HG02852 (cell line): ENCODE measurements around the gene EDNRB.
"Not testable (repeated sequence)": the region's sequence is repeated elsewhere in the genome, so short reads cannot be mapped to it uniquely, and the experiment has no call there.

Source experiments
- ATAC-seq: cut with Tn5 transposase; IDR thresholded peaks from one replicate; pipeline ENCODE4 v1.9.1; 2021; ENCODE audit warnings: mild to moderate bottlenecking, moderate library complexity; ENCODE audit not compliant: unreplicated experiment

EDNRB gene

DNA sequence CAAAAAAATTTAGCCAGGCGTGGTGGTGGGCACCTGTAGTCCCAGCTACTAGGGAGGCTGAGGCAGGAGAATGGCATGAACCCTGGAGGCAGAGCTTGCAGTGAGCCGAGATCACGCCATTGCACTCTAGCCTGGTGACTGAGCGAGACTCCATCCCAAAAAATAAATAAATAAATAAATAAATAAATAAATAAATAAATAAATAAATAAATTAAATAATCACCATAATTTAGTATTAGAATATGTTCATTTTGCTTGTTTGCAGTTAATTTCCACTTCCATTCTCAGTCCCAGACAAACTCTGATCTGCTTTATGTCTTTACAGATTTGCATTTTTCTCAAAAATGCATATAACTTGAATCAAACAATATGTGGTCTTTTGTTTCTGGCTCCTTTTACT, 70.6 kb downstream of the EDNRB start:
- ATAC-seq = not testable (repeated sequence)

DNA sequence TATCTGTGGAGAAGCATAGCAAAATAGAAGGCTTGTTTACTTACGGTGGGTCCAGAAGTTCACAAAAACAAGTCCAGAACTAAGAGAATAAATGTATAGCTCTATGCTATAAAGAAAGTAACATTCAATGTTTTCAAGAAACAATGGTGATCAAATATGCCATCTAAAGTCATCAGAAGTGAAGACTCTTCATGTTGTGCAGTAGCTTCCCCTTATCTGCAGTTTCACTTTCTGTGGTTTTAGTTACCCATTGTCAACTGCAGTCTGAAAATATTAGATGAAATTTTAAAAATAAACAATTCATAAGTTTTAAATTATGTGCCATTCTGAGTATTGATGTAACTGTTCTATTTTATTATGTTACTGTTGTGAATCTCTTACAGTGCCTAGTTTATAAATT, 72.5 kb downstream of the EDNRB start:
- ATAC-seq = peak; percentile 71
